Uterus (tissue), 4 donors: ENCODE measurements around the gene ARRDC1. TPM values are rescaled to one million over a fixed set of nuclear protein-coding genes. Genes with fewer than 3 reads are reported as not detected.

Source experiments
- DNase-seq, 2 donors: peaks; one replicate each; pipeline ENCODE4 v3.0.0-alpha.2; 2019 to 2020
- H3K27ac ChIP-seq, 2 donors: fragments of 200-600 bp; sonication (generic); 1 replicate in 1 of 2; 2 replicates in 1 of 2; pipeline ENCODE4 v1.5.1; 2016 to 2018
- H3K27me3 ChIP-seq, 2 donors: fragments of 200-600 bp; sonication (generic); one replicate each; pipeline ENCODE4 v1.5.1; 2018 to 2019; ENCODE audit warnings: control low read depth in 1 of 2
- H3K36me3 ChIP-seq, 2 donors: fragments of 200-600 bp; sonication (generic); one replicate each; pipeline ENCODE4 v1.5.1; 2019; ENCODE audit warnings: control low read depth in 1 of 2
- H3K4me1 ChIP-seq, 2 donors: fragments of 200-600 bp; sonication (generic); one replicate each; pipeline ENCODE4 v1.5.1; 2018 to 2019; ENCODE audit warnings: control low read depth in 1 of 2
- H3K4me3 ChIP-seq, 2 donors: fragments of 200-600 bp; sonication (generic); 1 replicate in 1 of 2; 2 replicates in 1 of 2; pipeline ENCODE4 v1.5.1; 2018 to 2019; ENCODE audit warnings: mild to moderate bottlenecking in 1 of 2
- H3K9me3 ChIP-seq, 2 donors: fragments of 200-600 bp; sonication (generic); one replicate each; pipeline ENCODE4 v1.5.1; 2019; ENCODE audit warnings: control low read depth in 1 of 2
- POLR2A ChIP-seq, 2 donors: fragments of 450-650 bp; IDR thresholded peaks; one replicate each; pipeline ENCODE4 v1.6.1; 2016; ENCODE audit warnings: antibody characterized with exemption in 2 of 2, mild to moderate bottlenecking in 1 of 2, moderate library complexity in 1 of 2
- intact Hi-C: fragments of 100-400 bp; cut with DNase I; formaldehyde crosslinking; loops from one replicate; pipeline ENCODE4 v1.15.1; 2023; ENCODE audit warnings: low total_unique reads
- total RNA-seq, 4 donors: library from RNA; depleted of rRNA in 3 of 4; stranded (reverse); fragments of >200 nt in 3 of 4; gene quantifications; one replicate each; pipeline versions ENCODE4 v1.1.0 to v1.2.4, GENCODE V29; 2014 to 2023
- TF ChIP-seq, protein P1 (sequence below), 4 experiments: fragments of 200-600 bp in 2 of 4; fragments of 450-650 bp in 2 of 4; sonication (generic) in 2 of 4; IDR thresholded peaks; one replicate each; pipeline ENCODE4 v1.5.1; 2016 to 2019; ENCODE audit warnings: antibody characterized with exemption in 4 of 4, mild to moderate bottlenecking in 2 of 4, moderate library complexity in 1 of 4
- donor health status: DM: yes; HTN: yes; CAD: no.

ARRDC1 gene
- total RNA-seq, 4 donors from 2014 or later, result 10.3 to 25.1 (median 21.3) TPM

DNA sequence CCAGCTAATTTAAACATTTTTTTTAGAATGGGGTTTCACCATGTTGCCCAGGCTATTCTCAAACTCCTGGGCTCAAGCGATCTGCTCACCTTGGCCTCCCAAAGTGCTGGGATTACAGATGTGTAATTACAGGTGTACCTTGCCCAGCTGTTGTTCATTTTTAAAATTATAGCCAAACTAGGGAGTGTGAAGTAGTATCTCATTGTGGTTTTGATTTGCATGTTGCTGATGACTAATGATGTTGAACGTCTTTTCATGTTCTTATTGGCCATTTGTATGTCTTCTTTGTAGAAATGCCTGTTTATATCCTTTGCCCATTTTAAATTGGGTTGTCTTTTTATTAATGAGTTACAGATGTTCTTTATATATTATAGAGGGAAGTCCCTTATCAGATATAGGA is 44.8 kb downstream of the ARRDC1 start:
- Histone ChIP-seq H3K36me3 (no peaks in the 10 kb centered on the region), H3K9me3 (no peaks in the 10 kb centered on the region), H3K4me1 (no peaks in the 10 kb centered on the region), H3K4me3 (no peak overlapping the region), H3K27me3 (no peaks in the 10 kb centered on the region), H3K27ac (no peak overlapping the region)
- no peak for TF ChIP-seq POLR2A (IDR thresholded peaks at IDR 0.05)
- TF ChIP-seq, protein P1, sequence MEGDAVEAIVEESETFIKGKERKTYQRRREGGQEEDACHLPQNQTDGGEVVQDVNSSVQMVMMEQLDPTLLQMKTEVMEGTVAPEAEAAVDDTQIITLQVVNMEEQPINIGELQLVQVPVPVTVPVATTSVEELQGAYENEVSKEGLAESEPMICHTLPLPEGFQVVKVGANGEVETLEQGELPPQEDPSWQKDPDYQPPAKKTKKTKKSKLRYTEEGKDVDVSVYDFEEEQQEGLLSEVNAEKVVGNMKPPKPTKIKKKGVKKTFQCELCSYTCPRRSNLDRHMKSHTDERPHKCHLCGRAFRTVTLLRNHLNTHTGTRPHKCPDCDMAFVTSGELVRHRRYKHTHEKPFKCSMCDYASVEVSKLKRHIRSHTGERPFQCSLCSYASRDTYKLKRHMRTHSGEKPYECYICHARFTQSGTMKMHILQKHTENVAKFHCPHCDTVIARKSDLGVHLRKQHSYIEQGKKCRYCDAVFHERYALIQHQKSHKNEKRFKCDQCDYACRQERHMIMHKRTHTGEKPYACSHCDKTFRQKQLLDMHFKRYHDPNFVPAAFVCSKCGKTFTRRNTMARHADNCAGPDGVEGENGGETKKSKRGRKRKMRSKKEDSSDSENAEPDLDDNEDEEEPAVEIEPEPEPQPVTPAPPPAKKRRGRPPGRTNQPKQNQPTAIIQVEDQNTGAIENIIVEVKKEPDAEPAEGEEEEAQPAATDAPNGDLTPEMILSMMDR (IDR thresholded peaks at IDR 0.05), result no peak
- intact Hi-C loops, result no loop called here
- DNase-seq, result no peak

DNA sequence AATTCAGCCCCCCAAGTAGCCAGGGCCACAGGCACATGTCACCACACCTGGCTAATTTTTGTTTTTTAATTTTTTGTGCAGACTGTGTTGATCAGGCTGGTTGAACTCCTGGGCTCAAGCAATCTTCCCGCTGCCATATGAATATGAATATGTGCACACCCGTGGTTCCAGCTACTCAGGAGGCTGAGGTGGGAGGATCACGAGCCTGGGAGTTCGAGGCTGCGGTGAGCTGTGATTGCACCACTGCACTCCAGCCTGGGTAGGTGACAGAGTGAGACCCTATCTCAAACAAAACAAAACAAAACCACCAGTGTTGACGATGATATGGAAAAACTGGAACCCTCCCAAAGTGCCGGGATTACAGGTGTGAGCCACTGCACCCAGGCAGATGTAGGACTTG is 45.3 kb downstream of the ARRDC1 start:
- no peak overlapping the region for H3K4me3 ChIP-seq
- no peaks in the 10 kb centered on the region for H3K4me1 ChIP-seq
- no peaks in the 10 kb centered on the region for H3K36me3 ChIP-seq
- DNase-seq, result no peak
- no peak overlapping the region for H3K27ac ChIP-seq
- no peaks in the 10 kb centered on the region for H3K27me3 ChIP-seq
- intact Hi-C loops, result no loop called here
- H3K9me3 ChIP-seq, result no peaks in the 10 kb centered on the region
- no peak for TF ChIP-seq POLR2A (IDR thresholded peaks at IDR 0.05)
- TF ChIP-seq, protein P1 (IDR thresholded peaks at IDR 0.05), result no peak

DNA sequence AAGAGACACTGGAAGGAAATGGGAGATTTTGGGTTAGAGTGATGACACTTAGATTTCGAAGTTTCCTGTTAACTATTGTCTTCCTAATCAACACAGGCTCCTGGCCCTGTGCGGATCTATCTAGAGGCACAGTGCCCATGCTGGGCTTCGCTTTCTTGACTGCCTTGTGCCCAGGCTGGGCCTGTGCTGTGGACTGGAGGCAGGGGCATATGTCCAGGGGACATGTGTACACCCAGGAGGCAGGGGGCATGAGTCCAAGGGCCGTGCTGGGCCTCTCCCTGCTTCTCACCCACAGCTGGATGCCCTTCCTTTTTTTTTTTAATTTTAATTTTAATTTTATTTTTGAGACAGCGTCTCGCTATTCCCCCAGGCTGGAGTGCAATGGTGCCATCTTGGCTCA is 50.9 kb downstream of the ARRDC1 start:
- H3K36me3 ChIP-seq, result no peaks in the 10 kb centered on the region
- no peaks in the 10 kb centered on the region for H3K27me3 ChIP-seq
- TF ChIP-seq, protein P1 (IDR thresholded peaks at IDR 0.05), result no peak
- TF ChIP-seq POLR2A (IDR thresholded peaks at IDR 0.05), result no peak
- no peaks in the 10 kb centered on the region for H3K9me3 ChIP-seq
- H3K4me3 ChIP-seq, result no peak overlapping the region
- no peak overlapping the region for H3K27ac ChIP-seq
- no peaks in the 10 kb centered on the region for H3K4me1 ChIP-seq
- intact Hi-C loops, result no loop called here
- no peak for DNase-seq

DNA sequence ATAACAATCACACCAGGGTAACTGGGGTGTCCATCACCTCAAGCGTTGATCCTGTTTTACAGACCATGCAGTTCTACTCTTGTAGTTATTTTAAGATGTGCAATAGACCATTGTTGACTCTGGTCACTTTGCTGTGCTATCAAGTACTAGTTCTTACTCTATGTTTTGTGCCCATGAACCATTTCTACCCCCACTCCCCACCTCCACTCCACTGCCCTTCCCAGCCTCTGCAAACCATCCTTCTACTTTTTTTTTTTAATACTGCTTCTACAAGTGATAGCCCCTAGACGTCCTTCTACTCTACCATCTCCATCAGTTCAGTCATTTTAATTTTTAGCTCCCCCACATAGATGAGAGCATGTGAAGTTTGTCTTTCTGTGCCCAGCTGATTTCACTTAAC is 52.1 kb downstream of the ARRDC1 start:
- no peak for DNase-seq
- no peak overlapping the region for H3K4me3 ChIP-seq
- TF ChIP-seq, protein P1 (IDR thresholded peaks at IDR 0.05), result no peak
- TF ChIP-seq POLR2A (IDR thresholded peaks at IDR 0.05), result no peak
- no peaks in the 10 kb centered on the region for H3K4me1 ChIP-seq
- H3K9me3 ChIP-seq, result no peaks in the 10 kb centered on the region
- no peaks in the 10 kb centered on the region for H3K27me3 ChIP-seq
- H3K27ac ChIP-seq, result no peak overlapping the region
- intact Hi-C loops, result no loop called here
- no peaks in the 10 kb centered on the region for H3K36me3 ChIP-seq

DNA sequence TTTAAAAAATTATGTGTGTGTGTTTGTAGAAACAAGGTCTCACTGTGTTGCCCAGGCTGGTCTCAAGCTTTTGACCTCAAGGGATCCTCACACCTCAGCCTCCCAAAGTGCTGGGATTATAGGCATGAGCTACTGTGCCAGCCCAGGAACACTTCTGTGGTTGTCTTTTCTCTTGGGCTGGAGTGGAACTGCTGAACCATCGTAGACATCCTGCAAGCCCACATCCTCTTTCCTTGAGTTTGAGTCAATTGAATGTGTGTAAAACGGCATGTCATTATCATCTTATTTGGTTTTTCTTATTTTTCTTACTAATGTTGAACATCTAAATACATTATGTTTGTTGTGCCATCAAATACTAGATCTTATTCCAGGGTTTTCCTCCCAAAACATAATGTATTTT is 53.3 kb downstream of the ARRDC1 start:
- Histone ChIP-seq H3K27me3 (no peaks in the 10 kb centered on the region), H3K27ac (no peak overlapping the region), H3K4me1 (no peaks in the 10 kb centered on the region), H3K36me3 (no peaks in the 10 kb centered on the region), H3K9me3 (no peaks in the 10 kb centered on the region), H3K4me3 (no peak overlapping the region)
- TF ChIP-seq, protein P1 (IDR thresholded peaks at IDR 0.05), result no peak
- no peak for TF ChIP-seq POLR2A (IDR thresholded peaks at IDR 0.05)
- no peak for DNase-seq
- intact Hi-C loops, result no loop called here
